ENCODE data around the gene TAS2R1.

GRCh38 chr5:9621379-9621903, 8.7 kb downstream of the TAS2R1 start:
- no peak for TF ChIP-seq CTCF (IDR thresholded peaks at IDR 0.05; ENCODE audit: insufficient read depth, low read depth, low read length)
- TF ChIP-seq EZH2 (IDR thresholded peaks at IDR 0.05; ENCODE audit: insufficient read depth, low read length) = no peak
